Smooth muscle cell of bladder (primary cell): ENCODE data around the gene IL4I1. TPM values are rescaled to one million over a fixed set of nuclear protein-coding genes. Genes with fewer than 3 reads are reported as not detected.

Experiments
- total RNA-seq: library from RNA; depleted of rRNA; stranded (reverse); fragments of >200 nt; gene quantifications from 2 replicates; pipeline ENCODE4 v1.2.3, GENCODE V29; 2014

IL4I1 gene, protein sequence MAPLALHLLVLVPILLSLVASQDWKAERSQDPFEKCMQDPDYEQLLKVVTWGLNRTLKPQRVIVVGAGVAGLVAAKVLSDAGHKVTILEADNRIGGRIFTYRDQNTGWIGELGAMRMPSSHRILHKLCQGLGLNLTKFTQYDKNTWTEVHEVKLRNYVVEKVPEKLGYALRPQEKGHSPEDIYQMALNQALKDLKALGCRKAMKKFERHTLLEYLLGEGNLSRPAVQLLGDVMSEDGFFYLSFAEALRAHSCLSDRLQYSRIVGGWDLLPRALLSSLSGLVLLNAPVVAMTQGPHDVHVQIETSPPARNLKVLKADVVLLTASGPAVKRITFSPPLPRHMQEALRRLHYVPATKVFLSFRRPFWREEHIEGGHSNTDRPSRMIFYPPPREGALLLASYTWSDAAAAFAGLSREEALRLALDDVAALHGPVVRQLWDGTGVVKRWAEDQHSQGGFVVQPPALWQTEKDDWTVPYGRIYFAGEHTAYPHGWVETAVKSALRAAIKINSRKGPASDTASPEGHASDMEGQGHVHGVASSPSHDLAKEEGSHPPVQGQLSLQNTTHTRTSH
- total RNA-seq, result 0.14 and 0.46 TPM in 2 replicates

DNA sequence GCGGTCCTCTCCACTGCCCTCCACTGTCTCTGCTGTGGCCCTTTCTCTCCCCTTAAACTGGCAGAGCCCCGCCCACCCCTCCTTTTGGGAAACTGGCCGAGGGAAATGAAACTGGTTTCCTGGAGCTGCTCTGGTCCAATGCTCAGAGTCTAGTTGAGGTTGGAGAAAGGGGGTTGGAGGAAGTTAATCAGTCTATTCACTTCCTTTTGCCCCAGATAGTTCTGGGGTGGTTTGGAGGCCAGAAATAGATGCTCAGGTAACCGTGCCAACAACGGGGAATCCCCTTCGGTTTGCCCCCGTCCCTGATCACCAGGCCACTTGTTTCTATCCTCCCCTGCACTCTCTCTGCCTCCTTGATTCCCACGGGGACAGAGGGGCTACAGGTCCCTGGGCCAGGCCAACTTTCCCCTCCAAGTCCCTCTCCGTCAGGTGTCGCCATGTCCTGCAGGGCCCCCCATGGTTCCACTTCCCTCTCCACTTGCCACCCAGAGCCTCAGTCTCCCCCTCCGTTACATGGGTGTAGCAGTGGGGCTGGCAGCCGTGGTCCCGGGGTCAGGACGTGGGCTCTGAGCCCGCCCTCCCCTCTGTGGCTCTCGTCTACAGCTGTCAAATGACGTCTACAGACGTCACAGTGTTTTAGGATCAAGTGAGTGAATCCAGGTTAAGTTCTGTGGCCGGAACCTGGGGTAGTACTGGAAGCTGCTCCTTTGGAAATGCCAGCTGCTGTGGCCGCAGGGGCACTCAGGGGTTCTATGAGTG, at the start of gene IL4I1:
TSS of gene IL4I1 (minus strand) at position 25 of the 759 bp plus-strand sequence. CDS start 727 bp downstream, outside the sequence.

DNA sequence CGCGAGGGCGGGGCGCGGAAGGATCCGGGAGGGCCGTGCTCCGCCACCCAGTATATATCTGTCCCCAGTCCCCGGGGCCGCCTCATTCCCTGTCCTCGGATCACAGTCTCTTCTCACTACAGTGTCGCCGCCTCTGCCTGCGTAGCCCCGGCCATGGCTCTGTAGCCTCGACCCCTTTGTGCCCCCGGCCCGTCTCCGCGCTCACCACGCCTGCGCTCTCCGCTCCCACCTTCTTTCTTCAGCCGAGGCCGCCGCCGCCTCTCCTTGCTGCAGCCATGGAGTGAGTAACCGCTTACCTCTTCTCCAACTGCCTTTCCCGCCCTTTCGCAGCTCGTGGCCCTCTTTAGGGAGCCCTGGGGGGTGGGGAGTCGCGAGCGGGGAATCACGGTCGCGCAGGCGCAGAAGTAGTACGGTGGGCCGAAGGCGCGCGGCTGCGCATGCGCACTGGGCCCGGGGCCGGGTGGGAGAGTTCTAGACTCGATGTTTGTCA, 32.5 kb upstream of the IL4I1 start, which contains the start of the genes ATF5 and NUP62:
TSS of gene ATF5 (plus strand) at position 85 of the 490 bp plus-strand sequence. CDS start 1,646 bp downstream, outside the sequence.
TSS of gene NUP62 (minus strand) at position 384 of the 490 bp plus-strand sequence. CDS start 19,697 bp downstream, outside the sequence.

DNA sequence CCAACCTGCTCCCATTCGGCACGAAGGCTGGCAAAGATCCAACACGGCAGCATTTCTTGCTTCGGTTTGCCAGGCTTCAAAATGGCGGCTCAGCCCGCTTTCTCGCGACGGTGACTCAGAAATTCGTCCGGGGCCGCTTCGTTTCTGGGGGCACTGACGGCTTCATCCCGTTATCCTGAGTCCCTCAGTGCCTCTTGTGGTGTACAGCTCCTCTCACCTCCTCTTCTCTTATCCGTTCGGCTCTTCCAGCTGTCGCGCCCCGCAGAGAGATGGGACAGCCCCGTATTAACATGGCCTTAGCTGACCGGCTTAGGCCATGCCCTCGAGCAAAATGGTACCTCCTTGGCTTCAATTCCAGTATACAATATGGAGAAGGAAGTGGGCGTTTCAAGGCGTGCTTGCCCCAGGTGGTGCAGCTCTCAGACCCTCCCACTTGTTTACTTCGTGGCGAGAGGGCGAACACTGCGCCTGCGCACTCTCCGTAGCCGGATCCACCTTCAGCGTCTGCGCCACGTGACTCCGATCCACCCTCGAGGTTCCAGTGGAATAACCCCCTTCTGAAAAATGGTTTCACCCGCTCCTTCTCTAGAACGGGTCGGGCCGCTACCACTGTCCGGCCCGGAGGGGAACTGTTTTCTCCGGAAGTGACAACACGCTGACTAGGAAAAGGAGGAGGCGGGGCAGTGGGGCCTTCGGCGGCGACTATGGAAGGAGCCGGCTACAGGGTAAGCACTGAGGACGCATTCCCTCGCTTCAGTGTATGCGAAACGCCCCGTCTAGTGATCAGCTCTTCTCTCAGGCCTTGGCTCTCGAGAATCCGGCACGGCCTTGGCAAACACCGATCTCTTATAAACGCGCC, 19.4 kb downstream of the IL4I1 start, which contains the start of the genes AKT1S1 and TBC1D17:
TSS of gene AKT1S1 (minus strand) at position 336 of the 859 bp plus-strand sequence. CDS start 4,060 bp downstream, outside the sequence.
TSS of gene TBC1D17 (plus strand) at position 683 of the 859 bp plus-strand sequence. CDS start at position 705, 22 bp downstream.

DNA sequence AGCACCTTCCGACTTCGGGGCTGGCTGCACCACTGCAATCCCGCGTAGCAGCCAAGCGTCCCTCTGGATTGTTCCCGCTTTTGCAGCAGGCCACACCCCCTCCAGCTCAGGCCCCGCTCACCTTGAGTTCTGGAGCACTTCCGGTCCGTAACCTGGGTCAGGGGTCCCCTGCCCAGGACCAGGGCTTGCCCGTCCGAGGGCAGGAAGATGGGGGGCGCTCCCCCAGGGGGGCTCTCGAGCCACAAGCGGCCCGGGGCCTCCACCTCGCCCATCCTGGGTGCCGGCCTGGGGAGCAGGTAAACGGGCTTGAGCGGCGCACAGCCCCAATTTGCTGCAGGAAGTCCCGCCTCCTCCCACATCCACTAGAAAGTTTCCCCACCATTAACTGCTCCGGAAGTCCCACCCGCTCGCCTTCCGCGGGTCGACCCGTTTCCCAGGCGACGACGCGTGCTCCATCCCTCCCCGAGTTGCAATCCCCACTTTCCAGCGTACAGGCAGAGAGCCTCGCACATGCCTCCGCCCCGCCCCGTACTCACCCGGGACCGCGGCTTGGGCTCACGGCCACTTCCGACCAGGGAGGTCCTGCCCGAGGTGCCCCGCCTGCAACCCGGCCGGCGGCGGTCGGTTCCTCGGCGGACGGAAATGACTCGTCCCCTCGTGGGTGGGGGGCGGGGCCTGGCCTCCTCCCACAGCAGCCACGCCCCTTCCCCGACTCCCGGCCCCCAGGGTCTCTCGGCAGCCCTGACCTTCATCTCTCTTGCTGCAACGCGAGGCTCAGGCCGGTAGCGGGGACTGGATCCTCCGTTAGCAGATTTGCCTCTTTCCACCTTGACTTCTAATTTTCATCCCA, 29.5 kb downstream of the IL4I1 start, which contains the start of gene PNKP:
TSS of gene PNKP (minus strand) at position 644 of the 850 bp plus-strand sequence. CDS start at position 272, 372 bp downstream.

DNA sequence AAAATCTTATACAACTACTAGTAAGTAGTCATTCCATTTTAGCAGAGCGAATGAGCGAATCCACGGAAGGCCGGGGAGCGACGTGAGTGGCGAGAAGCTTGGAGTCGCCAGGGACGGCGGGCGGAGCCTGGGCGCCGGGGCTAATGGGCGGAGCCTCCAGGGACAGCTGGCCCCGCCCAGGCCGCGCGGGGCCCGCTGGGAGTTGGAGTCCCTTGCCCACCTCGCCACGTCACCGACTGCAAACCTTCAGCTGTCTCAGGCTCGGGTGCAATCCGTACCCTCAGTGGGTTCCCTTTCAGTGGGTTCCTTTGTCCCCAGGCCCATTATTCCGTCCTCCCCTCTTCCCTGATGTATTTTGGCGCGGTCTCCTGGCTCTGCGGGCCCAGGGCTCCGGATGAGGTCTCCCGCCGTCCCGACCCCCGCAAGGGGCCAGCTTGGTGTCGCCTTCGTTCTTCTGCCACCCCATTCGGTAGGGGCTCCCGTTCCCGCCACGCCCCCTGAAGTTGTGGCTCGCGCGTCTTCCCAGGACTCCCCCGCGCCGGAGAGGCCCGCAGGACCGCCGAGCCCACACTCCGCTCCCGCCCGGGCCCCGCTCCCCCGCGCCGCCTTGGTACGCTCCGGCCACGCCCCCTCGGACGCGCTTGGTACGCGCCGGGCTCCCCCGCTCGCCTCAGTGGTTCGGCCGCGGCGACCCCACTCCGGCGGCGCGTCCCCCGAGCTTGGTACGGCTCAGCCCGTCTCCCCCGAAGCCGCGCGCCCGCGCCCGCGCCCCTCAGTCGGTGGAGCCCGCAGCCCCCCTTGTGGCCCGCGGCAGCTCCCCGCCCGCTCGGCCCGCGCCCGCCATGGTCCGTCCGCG, 46.0 kb downstream of the IL4I1 start, which contains the start of gene PTOV1:
TSS of gene PTOV1 (plus strand) at position 673 of the 856 bp plus-strand sequence.

Other genes starting within 250 kb of the IL4I1 start
- 37.3 and 55.5 TPM in 2 replicates for gene IRF3, start 231.0 kb downstream of the IL4I1 start, total RNA-seq
- gene BCL2L12, start 231.0 kb downstream of the IL4I1 start, total RNA-seq, result 1.7 and 3.9 TPM in 2 replicates
- gene PRMT1, start 219.6 kb downstream of the IL4I1 start, total RNA-seq, result 341 and 373 TPM in 2 replicates
- 0.28 and 0.46 TPM in 2 replicates for gene ADM5, start 207.3 kb downstream of the IL4I1 start, total RNA-seq
- gene CPT1C, start 205.8 kb downstream of the IL4I1 start, total RNA-seq, result 29.2 and 40.4 TPM in 2 replicates
- gene TSKS, start 133.6 kb downstream of the IL4I1 start, total RNA-seq, result 0.85 and 1.6 TPM in 2 replicates
- 67.6 and 89.1 TPM in 2 replicates for gene AP2A1, start 129.9 kb downstream of the IL4I1 start, total RNA-seq
- 23.8 and 26.1 TPM in 2 replicates for gene FUZ, start 83.6 kb downstream of the IL4I1 start, total RNA-seq
- 11.1 and 16.8 TPM in 2 replicates for gene MED25, start 78.6 kb downstream of the IL4I1 start, total RNA-seq
- 47.9 and 61.5 TPM in 2 replicates for gene PTOV1, start 45.7 kb downstream of the IL4I1 start, total RNA-seq
- 26.9 and 33.4 TPM in 2 replicates for gene PNKP, start 29.3 kb downstream of the IL4I1 start, total RNA-seq
- gene AKT1S1, start 19.5 kb downstream of the IL4I1 start, total RNA-seq, result 7.5 and 12.1 TPM in 2 replicates
- 7.5 and 10.2 TPM in 2 replicates for gene TBC1D17, start 19.2 kb downstream of the IL4I1 start, total RNA-seq
- 15.5 and 16.3 TPM in 2 replicates for gene ATF5, start 32.3 kb upstream of the IL4I1 start, total RNA-seq
- gene NUP62, start 32.6 kb upstream of the IL4I1 start, total RNA-seq, result 7.1 and 13.4 TPM in 2 replicates
- gene SIGLEC11, start 64.3 kb upstream of the IL4I1 start, total RNA-seq, result not detected in 2 replicates
- gene VRK3, start 128.5 kb upstream of the IL4I1 start, total RNA-seq, result 19.3 TPM in 2 replicates
- gene ZNF473, start 129.1 kb upstream of the IL4I1 start, total RNA-seq, result 4.6 and 5.2 TPM in 2 replicates